Activated CD8-positive, alpha-beta memory T cell treated with anti-CD3 and anti-CD28 coated beads, Interleukin-2, amount 50 U/mL, for 1 hour (primary cell): Measurements from ENCODE around the gene GPR85.
"Not testable (repeated sequence)": the region's sequence is repeated elsewhere in the genome, so short reads cannot be mapped to it uniquely, and the experiment has no call there.

Source experiments
- DNase-seq: peaks from one replicate; pipeline ENCODE4 v3.0.0-alpha.2; 2020; ENCODE audit errors: extremely low read depth

Gene GPR85, protein sequence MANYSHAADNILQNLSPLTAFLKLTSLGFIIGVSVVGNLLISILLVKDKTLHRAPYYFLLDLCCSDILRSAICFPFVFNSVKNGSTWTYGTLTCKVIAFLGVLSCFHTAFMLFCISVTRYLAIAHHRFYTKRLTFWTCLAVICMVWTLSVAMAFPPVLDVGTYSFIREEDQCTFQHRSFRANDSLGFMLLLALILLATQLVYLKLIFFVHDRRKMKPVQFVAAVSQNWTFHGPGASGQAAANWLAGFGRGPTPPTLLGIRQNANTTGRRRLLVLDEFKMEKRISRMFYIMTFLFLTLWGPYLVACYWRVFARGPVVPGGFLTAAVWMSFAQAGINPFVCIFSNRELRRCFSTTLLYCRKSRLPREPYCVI

DNA sequence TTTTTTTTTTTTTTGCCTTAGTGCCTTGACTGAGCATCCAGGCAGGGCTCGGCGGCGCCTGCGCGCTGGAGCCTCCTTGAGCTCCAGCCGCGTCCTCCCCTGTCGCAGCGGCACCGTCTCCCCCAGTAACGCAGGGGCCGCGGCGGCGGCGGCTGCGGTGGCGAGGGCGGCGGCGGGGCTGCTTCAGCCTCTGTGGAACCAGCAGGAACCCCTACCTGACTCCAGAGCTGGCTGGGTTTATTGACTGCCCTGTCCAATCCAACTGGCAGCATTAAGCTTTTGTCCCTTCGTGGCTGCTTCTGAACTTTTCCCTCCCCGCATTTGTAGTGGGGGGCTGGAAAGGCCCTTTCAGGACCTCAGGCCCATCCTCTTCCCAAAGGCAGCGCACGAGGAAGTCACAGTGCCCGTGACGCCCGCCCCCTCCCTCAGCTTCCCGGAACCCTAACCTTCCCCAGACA lies at the start of gene GPR85:
Gene GPR85 (minus strand): TSS at position 397 of the 458 bp plus-strand sequence. CDS start 2,106 bp downstream, outside the sequence.
- DNase-seq: no peak

DNA sequence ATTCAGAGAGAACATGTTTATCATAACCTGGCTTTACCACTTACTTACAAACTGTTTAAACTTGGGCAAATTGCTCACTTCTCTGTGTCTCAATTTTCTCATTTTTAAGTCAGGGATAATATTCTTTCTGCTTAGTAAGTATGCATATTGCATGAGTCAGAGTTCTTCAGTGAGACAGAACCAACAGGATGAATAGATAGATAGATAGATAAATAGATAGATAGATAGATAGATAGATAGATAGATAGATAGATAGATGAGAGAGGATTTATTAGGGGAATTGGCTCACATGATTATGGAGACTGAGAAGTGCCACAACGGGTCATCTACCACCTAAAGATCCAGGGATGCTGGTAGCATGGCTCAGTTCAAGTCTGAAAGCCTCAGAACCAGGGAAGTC lies 47.4 kb upstream of the GPR85 start:
- no peak for DNase-seq

DNA sequence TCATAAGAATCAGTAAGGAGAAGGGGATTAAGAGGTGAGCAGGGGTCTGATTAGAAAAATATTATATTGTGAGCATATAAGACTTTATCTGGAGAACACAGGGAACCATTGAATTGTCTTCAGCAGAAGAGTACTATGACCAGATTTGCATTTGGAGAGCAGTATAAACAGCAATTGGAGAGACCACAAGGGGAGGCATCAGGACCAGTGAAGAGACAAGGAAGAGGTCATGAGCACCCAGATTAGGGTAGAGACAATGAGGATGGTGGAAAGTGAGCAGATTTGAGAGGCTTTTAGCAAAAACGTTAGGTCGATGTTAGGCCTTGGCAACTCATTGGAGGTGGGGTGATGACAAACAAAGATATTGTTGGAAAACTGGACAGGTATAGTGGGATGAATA lies 44.7 kb upstream of the GPR85 start:
- DNase-seq: no peak

- no peak for DNase-seq
These were observed 41.4 kb upstream of the GPR85 start for GRCh38 chr7:113128031-113128430.

DNA sequence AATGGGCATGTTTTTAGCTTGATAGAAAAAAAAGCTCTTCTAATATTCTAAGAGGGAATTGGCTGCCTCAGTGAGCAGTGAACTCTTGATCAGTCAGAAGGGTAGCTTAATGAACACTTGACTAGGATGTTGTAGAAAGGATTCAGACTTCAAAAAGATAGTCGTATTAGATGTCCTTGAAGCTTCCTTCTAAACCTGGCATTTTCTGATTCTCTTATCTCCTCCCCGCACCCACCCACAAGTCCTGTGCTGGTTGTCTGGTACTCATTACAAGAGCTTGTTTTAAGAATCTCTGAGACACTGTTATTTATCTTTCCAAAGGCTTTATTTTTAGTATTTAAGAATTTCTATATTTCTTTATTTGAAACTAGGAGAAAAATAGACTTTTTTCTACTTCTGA lies 39.1 kb upstream of the GPR85 start:
- DNase-seq: no peak

DNA sequence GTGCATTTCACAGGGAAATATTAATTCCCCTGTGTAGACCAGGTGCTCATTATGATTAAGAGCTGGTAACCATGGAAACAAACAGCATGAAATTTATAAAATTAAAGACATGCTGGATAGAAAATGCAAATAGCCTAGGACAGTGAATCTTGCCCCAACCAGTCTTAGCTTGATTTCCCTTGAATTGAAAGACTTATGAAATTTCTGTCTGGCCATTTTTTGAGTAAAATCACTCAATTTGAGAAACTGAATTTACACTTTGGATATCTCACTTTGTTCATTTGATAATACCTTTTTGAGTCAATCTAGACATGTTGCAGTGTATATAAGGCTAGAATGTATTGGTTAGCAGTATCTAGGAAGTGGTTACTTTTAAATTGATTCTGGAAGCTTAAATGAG lies 36.1 kb upstream of the GPR85 start:
- DNase-seq: no peak

GRCh38 chr7:113120647-113121046 lies 34.0 kb upstream of the GPR85 start:
- no peak for DNase-seq

DNA sequence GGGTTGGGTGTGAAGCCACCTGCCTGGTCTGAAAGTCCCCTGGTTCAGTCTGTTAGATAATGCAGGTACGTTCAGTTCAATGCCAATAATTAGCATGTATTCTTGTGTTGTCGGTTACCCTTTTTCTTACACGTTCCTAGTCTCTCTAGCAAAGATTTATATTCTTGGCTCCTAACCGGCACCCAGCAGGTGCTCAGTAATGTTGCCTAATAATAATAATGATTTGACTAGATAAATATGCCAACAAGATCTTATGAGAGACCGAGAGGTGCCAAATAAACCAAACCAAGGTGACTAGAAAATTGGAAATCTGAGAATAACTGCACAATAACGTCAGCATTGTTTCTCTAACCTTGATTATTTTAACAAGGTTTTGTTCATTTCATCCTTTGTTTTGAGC lies 32.8 kb upstream of the GPR85 start:
- DNase-seq: no peak

- peak; percentile 81 for DNase-seq
These were observed 31.7 kb upstream of the GPR85 start, which contains the start of gene SMIM30 for GRCh38 chr7:113118074-113118959. SMIM30 (minus strand) TSS chr7:113118554; CDS start chr7:113117578, 976 bp downstream.

GRCh38 chr7:113117374-113117774 lies 30.7 kb upstream of the GPR85 start:
- not testable (repeated sequence) for DNase-seq

- DNase-seq: no peak
These were observed 27.3 kb upstream of the GPR85 start for GRCh38 chr7:113113912-113114311.

DNA sequence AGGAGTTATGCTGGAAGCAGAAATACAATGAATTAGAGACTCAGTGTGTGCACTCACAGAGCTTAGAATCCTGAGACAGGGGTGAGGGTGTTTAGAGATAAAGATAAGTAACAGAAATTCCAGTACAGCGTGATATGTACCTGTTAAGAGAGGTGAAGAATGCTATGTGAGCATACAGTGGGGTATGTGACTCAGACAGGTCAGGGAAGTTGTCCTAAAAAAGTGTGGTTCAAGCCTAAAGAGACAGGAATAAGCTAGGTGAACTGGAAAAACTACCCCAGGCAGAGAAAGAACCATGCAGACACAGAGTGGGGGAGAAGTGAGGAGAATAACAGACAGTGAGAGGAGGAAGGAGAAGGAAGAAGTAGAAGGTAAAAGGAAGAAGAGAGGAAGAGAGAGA lies 23.1 kb upstream of the GPR85 start:
- no peak for DNase-seq

DNA sequence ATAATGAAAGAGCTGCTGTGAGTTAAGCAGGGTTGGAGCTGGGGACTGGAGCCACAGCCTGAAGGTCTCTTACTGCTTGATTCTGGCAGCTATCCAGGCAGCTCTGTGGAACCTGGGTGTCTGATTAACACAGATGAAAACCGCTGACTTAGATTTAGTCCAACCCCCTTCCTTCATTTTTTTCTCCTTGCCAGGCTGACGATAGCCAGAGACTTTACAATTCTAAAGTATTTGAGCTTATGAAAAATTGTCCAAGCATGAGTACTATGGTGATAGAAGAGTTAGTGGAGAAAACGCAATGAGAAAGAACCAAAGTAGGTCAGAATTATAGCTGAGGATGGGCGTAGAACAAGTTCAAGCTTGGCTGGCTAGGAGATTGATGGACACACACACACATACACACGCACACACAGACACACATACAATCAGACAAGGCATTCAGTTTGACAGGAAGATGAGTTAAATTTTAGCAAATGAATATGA lies 13.5 kb upstream of the GPR85 start:
- DNase-seq: no peak

DNA sequence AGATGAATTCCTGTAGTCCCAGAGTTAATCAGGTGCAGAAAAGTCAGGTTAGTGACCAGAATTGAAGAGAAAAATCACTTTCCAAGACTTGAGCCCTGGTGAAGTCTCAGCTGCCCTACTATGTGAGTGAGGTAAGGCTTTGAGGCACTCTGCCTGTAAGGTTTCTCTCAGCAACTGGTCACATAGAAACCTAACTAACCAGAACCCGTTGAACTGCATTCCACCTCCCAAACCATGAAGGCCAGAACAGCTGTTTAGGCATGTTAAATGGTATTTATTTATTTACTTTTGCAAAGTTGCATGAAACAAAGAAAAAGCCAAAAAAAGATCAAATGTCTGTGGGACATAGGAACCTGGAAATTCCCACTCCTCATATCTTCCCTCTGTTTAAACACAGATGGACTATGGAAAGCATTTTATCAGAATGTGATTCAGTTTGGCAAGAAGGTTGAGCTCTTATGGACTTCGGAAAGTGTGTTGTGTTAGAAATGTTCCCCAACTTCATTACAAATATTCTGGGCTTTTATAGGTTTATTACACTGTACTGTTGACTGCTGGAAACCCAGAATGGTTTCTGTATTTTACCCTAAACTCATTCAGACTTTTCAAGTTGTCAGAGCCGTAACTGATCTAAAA lies 12.8 kb upstream of the GPR85 start:
- no peak for DNase-seq

- no peak for DNase-seq
These were observed 8.1 kb upstream of the GPR85 start for GRCh38 chr7:113094517-113095249.

DNA sequence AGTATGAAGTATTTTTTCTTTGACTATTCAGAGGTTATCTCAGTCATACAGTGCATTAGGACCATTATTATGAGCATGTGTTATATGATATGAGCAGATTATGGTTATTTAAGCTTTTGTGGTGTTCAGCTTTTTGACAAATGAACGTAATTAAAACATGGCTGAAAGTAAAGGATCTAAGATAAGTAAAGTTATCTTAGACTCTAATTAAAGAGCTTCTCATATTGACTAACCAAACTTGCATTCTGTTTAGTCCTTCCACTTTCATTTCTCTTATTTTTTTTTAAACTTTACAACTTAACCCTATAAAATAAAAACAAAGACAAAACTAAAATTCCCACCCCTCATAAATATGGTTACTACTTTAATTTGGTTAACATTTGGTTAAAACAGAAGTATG lies 6.9 kb upstream of the GPR85 start:
- DNase-seq: no peak

GRCh38 chr7:113092762-113093161 lies 6.1 kb upstream of the GPR85 start:
- no peak for DNase-seq

GRCh38 chr7:113087071-113087998 lies 708 bp upstream of the GPR85 start:
- DNase-seq: no peak

GRCh38 chr7:113085781-113086390 lies 741 bp downstream of the GPR85 start:
- DNase-seq: no peak
